ENCODE results near the gene XPO6. TPM values are rescaled to one million over a fixed set of nuclear protein-coding genes. Genes with fewer than 3 reads are reported as not detected.

Gene XPO6
- total RNA-seq, 1 donor from 2014 or later, result 59.1 TPM

- DNase-seq (ENCODE audit: low spot score in 2 of 2) (no peak), FAIRE-seq (no peak)
Observed at GRCh38 chr16:28096983-28097899, 114.5 kb downstream of the XPO6 start.

- FAIRE-seq (no peak), DNase-seq (ENCODE audit: low spot score in 2 of 2) (no peak)
Observed at GRCh38 chr16:28093385-28093725, 118.4 kb downstream of the XPO6 start.

- DNase-seq (ENCODE audit: low spot score in 2 of 2), result no peak
- FAIRE-seq, result no peak
Observed at GRCh38 chr16:28092721-28093384, 118.9 kb downstream of the XPO6 start.

GRCh38 chr16:28091656-28092055 lies 120.1 kb downstream of the XPO6 start:
- no peak for DNase-seq (ENCODE audit: low spot score in 2 of 2)
- no peak for FAIRE-seq

- no peak for DNase-seq (ENCODE audit: low spot score in 2 of 2)
Observed at GRCh38 chr16:28090646-28091377, 121.0 kb downstream of the XPO6 start.

GRCh38 chr16:28089992-28090365 lies 121.8 kb downstream of the XPO6 start:
- DNase-seq (ENCODE audit: low spot score in 2 of 2) (peak in 1 of 2 donors; percentile 34), FAIRE-seq (no peak)

More at GRCh38 chr16:28090646-28091377, 121.0 kb downstream of the XPO6 start:
- FAIRE-seq, result no peak

GRCh38 chr16:28089205-28089991 lies 122.4 kb downstream of the XPO6 start:
- no peak for DNase-seq (ENCODE audit: low spot score in 2 of 2)
- no peak for FAIRE-seq

GRCh38 chr16:28087675-28088300 lies 124.0 kb downstream of the XPO6 start:
- no peak for FAIRE-seq

GRCh38 chr16:28087140-28087660 lies 124.6 kb downstream of the XPO6 start:
- DNase-seq (ENCODE audit: low spot score in 2 of 2) (no peak), FAIRE-seq (no peak)

More at GRCh38 chr16:28087675-28088300, 124.0 kb downstream of the XPO6 start:
- DNase-seq (ENCODE audit: low spot score in 2 of 2), result no peak

GRCh38 chr16:28086186-28087139 lies 125.3 kb downstream of the XPO6 start:
- DNase-seq (ENCODE audit: low spot score in 2 of 2) (no peak), FAIRE-seq (no peak)

- FAIRE-seq (no peak), DNase-seq (ENCODE audit: low spot score in 2 of 2) (no peak)
Observed at GRCh38 chr16:28085389-28086171, 126.2 kb downstream of the XPO6 start.

GRCh38 chr16:28084209-28084608 lies 127.6 kb downstream of the XPO6 start:
- no peak for DNase-seq (ENCODE audit: low spot score in 2 of 2)
- FAIRE-seq, result no peak

GRCh38 chr16:28082624-28083023 lies 129.1 kb downstream of the XPO6 start:
- no peak for FAIRE-seq

GRCh38 chr16:28081391-28081968 lies 130.3 kb downstream of the XPO6 start:
- DNase-seq (ENCODE audit: low spot score in 2 of 2), result no peak
- no peak for FAIRE-seq

More at GRCh38 chr16:28082624-28083023, 129.1 kb downstream of the XPO6 start:
- no peak for DNase-seq (ENCODE audit: low spot score in 2 of 2)

- no peak for DNase-seq (ENCODE audit: low spot score in 2 of 2)
- no peak for FAIRE-seq
Observed at GRCh38 chr16:28078261-28078660, 133.5 kb downstream of the XPO6 start.

GRCh38 chr16:28073836-28074235 lies 137.9 kb downstream of the XPO6 start:
- DNase-seq (ENCODE audit: low spot score in 2 of 2) (no peak), FAIRE-seq (no peak)

- DNase-seq (ENCODE audit: low spot score in 2 of 2), result no peak
- FAIRE-seq, result no peak
Observed at GRCh38 chr16:28072087-28072486, 139.7 kb downstream of the XPO6 start.

All from frontal cortex (tissue), 4 donors.